ENCODE data around the gene IFITM5.

GRCh38 chr11:294780-295179 lies 4.5 kb downstream of the IFITM5 start:
- TF ChIP-seq EZH2 (IDR thresholded peaks at IDR 0.05; ENCODE audit: borderline replicate concordance), result no peak
- TF ChIP-seq, protein P1, sequence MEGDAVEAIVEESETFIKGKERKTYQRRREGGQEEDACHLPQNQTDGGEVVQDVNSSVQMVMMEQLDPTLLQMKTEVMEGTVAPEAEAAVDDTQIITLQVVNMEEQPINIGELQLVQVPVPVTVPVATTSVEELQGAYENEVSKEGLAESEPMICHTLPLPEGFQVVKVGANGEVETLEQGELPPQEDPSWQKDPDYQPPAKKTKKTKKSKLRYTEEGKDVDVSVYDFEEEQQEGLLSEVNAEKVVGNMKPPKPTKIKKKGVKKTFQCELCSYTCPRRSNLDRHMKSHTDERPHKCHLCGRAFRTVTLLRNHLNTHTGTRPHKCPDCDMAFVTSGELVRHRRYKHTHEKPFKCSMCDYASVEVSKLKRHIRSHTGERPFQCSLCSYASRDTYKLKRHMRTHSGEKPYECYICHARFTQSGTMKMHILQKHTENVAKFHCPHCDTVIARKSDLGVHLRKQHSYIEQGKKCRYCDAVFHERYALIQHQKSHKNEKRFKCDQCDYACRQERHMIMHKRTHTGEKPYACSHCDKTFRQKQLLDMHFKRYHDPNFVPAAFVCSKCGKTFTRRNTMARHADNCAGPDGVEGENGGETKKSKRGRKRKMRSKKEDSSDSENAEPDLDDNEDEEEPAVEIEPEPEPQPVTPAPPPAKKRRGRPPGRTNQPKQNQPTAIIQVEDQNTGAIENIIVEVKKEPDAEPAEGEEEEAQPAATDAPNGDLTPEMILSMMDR (IDR thresholded peaks at IDR 0.05; ENCODE audit: poor library complexity), result no peak
- TF ChIP-seq EZH2phosphoT487 (IDR thresholded peaks at IDR 0.05; ENCODE audit: low read depth, severe bottlenecking, unreplicated experiment), result no peak
